IPS-15b (cell line): ENCODE measurements around the gene ZDHHC11B.
"Not testable (repeated sequence)": the region's sequence is repeated elsewhere in the genome, so short reads cannot be mapped to it uniquely, and the experiment has no call there.

ENCODE experiments used
- H3K27me3 ChIP-seq: one replicate; pipeline ENCODE4 v1.6.1; 2013; ENCODE audit warnings: low read length; ENCODE audit not compliant: control insufficient read depth, insufficient read depth
- H3K36me3 ChIP-seq: one replicate; pipeline ENCODE4 v1.6.1; 2013; ENCODE audit warnings: low read length; ENCODE audit not compliant: control insufficient read depth, insufficient read depth
- H3K4me1 ChIP-seq: one replicate; pipeline ENCODE4 v1.6.1; 2013; ENCODE audit warnings: mild to moderate bottlenecking, low read length; ENCODE audit not compliant: control insufficient read depth, insufficient read depth
- H3K4me3 ChIP-seq: one replicate; pipeline ENCODE4 v1.5.1; 2013; ENCODE audit warnings: low read depth, low read length
- H3K9ac ChIP-seq: one replicate; pipeline ENCODE4 v1.6.1; 2013; ENCODE audit warnings: low read depth, mild to moderate bottlenecking, low read length
- H3K9me3 ChIP-seq: one replicate; pipeline ENCODE4 v1.6.1; 2013; ENCODE audit warnings: mild to moderate bottlenecking, low read length; ENCODE audit not compliant: control insufficient read depth, insufficient read depth

Gene ZDHHC11B

DNA sequence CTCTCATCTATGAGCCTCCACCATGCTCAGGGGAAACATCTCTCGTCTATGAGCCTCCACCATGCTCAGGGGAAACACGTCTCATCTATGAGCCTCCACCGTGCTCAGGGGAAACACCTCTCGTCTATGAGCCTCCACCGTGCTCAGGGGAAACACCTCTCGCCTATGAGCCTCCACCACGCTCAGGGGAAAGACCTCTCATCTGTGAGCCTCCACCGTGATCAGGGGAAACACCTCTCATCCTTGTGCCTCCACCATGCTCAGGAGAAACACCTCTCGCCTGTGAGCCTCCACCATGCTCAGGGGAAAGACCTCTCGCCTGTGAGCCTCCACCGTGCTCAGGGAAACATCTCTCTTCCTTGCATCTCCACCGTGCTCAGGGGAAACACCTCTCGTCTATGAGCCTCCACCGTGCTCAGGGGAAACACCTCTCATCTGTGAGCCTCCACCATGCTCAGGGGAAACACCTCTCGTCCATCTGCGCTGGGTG lies 30.3 kb downstream of the ZDHHC11B start:
- not testable (repeated sequence) for H3K4me1 ChIP-seq, H3K27me3 ChIP-seq, H3K9ac ChIP-seq, H3K36me3 ChIP-seq, H3K9me3 ChIP-seq, H3K4me3 ChIP-seq

DNA sequence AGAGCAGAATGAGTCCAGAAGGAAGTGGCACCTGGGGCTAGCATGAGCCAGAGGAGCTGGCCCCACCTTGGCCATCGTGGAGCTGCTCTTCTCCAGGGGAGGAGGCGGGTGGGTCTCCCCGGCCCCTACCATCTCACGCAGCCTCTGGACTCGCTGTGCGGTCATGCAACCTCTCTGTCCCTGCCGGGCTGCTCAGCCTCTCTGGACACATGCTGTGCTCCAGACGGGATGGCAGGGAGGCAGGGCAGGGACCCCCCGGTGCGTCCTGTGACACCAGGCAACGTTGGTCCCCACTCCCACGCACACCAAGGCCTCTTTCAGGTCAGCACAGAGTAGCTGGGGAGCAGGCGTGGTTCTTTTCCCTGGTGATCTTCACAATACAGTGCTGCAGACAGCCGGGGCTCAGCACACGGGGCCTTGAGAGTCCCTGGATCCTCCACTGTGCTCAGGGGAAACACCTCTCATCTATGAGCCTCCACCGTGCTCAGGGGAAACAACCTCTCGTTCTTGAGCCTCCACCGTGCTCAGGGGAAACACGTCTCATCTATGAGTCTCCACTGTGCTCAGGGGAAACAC lies 30.9 kb downstream of the ZDHHC11B start:
- H3K36me3 ChIP-seq, H3K9ac ChIP-seq, H3K27me3 ChIP-seq, H3K9me3 ChIP-seq, H3K4me1 ChIP-seq, H3K4me3 ChIP-seq: not testable (repeated sequence)

DNA sequence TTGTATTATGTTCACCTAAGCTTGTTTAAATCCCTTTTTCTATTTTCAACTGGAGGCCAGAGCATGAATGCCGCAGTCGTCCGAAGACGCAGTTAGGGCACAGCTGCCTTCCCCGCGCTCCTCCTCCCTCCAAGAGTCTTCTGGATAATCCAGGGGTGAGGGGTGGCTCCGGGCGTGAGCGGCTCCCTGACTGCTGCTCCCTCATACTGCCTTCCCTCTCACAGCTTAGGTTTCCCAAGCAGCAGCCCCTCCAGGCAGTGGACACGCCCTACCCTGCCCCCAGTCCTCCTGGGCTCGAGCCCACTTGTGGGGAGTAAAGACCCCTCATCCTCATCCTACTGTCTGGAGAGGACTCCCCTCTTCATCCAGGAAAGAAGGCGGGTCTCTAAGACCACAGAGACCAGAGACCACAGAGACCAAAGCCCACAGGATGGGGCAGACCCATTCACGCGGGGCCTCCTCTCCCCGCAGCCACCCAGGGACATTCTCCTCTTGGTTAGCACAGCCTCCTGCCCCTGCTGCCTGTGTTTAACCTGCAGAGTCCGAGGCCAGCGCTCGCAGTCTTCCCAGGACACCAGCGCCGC lies 31.9 kb downstream of the ZDHHC11B start:
- not testable (repeated sequence) for H3K9ac ChIP-seq, H3K36me3 ChIP-seq

DNA sequence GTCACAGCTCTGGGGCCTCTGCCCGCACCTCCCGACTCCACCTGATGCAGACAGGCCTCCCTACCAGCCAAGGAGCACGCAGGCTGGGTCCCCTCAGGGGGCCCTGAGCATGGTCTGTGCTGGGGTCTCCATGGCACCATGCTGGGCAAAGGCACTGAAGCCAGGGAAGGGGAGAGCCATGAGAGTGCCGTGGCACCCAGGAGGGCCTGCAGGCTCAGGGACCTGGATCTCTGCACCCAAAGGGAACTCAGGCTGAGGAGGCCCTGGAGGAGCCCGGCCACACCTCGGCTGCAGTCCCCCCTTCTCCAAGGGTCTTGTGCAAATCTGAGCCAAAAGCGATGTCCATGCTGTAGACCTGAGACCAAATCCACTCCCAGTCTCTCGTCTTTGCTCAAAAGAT lies 32.5 kb downstream of the ZDHHC11B start:
- H3K4me3 ChIP-seq, H3K9me3 ChIP-seq, H3K9ac ChIP-seq, H3K4me1 ChIP-seq, H3K36me3 ChIP-seq, H3K27me3 ChIP-seq: not testable (repeated sequence)

More for the DNA sequence above, 31.9 kb downstream of the ZDHHC11B start:
- H3K4me3 ChIP-seq, H3K4me1 ChIP-seq, H3K27me3 ChIP-seq, H3K9me3 ChIP-seq: not testable (repeated sequence)

DNA sequence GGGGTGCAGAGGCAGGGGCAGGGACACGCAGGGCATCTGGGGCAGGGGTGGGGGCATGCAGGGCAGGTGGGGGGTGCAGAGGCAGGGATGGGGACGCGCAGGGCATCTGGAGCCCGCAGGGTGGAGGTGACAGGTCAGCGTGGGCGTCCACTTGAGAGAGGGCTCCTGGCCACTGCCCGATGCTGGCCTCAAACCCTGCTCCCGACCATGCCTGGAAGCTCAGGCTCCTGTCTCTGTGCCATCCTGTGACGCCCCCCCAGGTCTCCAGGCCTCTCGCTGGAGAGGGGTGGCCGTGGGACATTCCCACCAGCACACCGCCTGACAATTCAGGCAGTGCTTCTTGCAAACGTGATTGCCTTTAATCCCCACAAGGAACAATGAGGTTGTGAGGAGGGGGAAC lies 33.0 kb downstream of the ZDHHC11B start:
- no peak overlapping the region for H3K9ac ChIP-seq
- no peaks in the 10 kb centered on the region for H3K4me1 ChIP-seq
- H3K9me3 ChIP-seq: no peaks in the 10 kb centered on the region
- H3K36me3 ChIP-seq: no peaks in the 10 kb centered on the region
- no peaks in the 10 kb centered on the region for H3K27me3 ChIP-seq
- no peak overlapping the region for H3K4me3 ChIP-seq

DNA sequence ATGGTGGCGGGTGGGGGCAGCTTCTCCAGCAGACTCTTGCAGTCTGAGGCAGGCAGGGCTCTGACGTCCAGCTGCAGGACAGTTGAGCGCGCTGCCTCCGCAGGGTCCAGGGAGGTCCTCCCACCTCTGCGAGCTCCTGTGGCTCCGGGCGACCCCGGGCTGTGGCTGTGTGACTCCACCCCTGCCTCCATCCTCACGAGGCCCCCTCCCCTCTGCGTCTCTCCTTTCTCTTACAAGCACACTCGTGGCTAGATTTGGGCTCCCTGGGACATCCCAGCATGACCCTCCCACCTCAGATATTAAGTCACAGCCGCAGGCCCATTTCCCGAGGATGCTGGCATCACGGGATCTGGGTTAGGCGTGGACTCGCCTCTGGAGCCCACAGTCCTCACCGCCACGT lies 34.3 kb downstream of the ZDHHC11B start:
- H3K36me3 ChIP-seq, H3K4me1 ChIP-seq, H3K27me3 ChIP-seq, H3K9me3 ChIP-seq, H3K9ac ChIP-seq, H3K4me3 ChIP-seq: not testable (repeated sequence)

DNA sequence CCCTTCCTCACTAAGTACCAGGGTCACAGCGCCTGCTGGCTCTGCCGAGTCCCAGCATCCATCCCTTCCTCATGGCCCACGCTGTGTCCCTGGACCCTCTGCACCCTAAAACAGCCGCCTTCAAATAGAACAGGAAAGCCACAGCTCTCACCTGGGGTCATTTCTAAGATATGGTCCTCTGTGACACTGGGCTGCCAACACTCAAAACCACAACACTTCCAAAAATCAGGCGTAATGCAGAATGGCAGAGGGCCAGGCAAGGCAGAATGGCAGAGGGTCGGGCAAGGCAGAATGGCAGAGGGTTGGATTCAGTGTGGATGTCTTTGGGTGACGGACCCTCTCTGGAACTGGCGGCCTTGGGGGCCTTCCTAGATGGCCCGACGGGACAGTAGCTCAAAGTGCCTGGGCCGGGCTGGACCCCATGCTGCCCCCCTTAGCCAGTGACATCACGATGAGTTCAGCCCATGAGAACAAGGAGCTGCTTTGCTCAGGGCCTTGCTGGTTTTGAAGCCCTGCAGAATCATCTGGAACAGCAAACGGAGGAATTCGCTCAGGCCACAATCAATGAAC lies 35.3 kb downstream of the ZDHHC11B start:
- Histone ChIP-seq H3K36me3 (no peaks in the 10 kb centered on the region), H3K4me3 (no peak overlapping the region), H3K4me1 (no peaks in the 10 kb centered on the region), H3K9me3 (no peaks in the 10 kb centered on the region), H3K9ac (no peak overlapping the region), H3K27me3 (no peaks in the 10 kb centered on the region)

DNA sequence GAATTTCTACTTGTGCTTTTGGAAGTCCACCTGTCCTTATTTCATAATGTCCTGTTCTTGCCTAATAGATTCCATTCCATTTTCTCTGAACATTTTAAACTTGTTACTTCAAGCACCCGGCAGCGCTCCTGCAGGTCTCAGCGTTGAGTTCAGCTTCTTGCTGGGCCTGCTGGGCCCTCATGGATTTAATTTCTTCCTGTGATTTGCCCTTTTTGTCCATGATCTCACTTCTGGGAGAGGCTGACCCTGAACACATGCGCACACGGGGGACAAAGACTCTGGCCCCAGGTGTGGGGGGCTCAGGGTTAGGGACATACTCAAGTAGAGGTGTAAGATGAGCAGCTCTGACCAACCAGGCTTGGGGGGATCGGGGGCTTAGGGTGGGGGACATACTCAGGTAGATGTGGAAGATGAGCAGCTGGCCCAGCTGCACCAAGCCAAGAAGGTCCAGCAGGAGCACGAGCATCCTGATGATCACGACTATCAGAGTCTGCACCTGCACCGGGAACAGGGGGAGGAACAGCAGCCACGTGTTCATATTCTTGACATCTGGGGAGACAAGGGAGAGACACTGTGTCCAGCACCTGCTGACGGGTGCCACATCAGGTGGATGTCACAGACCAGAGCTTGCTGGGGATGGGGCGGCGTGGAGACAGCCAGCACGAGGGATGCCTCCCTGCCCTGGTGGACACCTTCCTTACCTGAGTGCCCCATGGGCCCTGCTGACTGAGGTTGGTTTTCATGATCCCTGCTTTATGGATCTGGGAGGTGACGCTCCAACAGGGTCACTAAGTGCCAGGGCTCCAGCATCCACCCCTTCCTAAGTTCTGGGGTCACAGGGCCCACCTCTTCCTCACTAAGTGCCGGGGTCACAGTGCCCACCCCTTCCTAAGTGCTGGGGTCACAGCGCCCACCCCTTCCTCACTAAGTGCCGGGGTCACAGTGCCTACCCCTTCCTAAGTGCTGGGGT lies 36.2 kb downstream of the ZDHHC11B start:
- H3K9me3 ChIP-seq, H3K9ac ChIP-seq, H3K36me3 ChIP-seq, H3K4me1 ChIP-seq, H3K27me3 ChIP-seq, H3K4me3 ChIP-seq: not testable (repeated sequence)

DNA sequence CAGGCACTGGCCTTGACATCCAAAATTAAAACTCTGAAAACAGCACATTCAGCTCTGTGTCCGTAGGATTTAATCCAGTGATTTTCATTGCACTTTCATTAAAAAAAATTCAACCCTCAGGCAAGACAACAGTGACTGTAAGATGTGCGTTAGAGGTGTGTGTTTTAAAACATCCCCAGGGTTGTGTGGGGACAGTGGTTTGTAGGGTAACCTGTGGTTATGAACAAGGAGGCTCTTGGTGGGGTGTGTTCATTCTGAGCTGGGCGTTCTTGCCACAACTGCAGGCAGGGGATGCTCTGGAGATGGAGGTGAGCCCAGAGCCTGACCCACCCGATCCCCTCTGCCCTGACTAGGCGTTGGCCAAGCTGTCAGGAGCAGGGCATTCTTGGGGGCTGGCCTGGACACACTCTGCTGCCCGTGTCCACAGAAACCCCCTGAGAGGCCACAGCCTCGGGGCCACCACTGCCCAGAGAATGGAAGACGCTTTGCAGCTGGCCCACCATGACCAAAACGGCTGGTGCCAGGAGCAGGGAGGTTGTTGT lies 37.2 kb downstream of the ZDHHC11B start:
- H3K9me3 ChIP-seq, H3K9ac ChIP-seq: not testable (repeated sequence)

DNA sequence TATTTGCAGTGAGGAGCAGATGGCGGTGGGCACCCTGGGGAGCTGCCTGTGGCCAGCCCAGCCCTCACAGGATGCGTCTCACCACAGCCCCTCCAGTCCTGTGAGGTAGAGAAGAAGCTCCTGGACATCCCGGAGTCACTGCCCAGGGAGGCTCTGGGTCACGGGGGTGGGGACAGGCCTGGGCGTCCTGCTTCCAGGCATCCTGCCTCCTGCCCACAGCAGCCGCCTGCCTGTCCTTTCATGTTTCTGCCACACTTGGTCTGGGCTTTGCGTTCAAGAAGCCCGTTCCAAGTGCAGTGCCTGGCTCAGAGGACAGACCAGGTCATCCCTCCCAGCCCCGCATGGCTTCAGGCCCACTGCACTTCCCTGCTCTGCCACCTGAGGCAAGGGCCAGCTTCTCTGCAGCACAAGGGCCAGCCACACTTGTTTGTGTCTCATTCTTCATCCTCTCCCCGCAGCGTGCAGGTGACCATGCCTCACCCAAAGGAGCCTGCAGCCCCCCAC lies 38.2 kb downstream of the ZDHHC11B start:
- no peaks in the 10 kb centered on the region for H3K27me3 ChIP-seq

More for the DNA sequence above, 37.2 kb downstream of the ZDHHC11B start:
- not testable (repeated sequence) for H3K4me3 ChIP-seq, H3K4me1 ChIP-seq, H3K27me3 ChIP-seq, H3K36me3 ChIP-seq

DNA sequence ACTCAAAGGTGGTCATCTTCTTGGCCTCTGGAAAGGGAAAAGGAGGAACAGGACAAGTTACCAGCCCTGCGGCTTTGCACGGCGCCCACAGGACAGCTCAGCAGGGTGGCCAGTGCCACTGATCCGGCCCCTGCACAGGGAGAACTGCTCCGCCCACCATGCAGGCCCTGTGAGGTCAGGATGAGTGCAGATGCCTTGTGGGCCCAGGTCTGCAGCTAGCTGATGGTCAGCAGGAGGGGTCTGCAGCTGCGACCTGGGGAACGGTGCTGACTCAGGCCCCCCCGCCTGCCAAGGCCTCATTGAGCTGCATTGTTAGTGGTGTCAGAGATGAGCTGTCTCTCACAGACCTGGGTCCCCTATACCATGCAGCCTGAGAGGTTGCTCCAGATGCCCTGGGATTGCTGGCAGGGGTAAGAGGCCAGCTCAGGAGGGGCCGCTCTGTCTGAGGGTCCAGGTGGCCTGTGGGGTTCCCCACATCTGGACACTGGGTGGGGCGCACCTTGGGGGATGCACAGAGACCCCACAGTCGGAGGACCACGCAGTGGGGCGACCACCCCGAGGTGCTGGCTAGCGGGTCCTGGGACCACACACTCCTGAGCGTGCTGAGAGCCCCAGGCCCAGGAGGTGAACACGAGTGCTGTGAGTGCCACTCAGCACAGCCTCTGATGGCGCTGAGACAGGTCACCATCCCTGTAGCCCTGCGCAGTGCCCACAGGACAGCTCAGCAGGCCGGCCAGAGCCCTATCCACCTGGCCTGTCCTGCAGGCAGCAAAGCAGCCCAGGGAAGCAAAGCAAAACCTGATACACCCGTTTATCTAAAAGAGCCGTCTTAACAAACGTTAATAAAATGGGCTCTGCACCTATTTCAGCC lies 39.0 kb downstream of the ZDHHC11B start:
- not testable (repeated sequence) for H3K4me1 ChIP-seq, H3K9ac ChIP-seq, H3K36me3 ChIP-seq, H3K27me3 ChIP-seq, H3K9me3 ChIP-seq, H3K4me3 ChIP-seq

More for the DNA sequence above, 38.2 kb downstream of the ZDHHC11B start:
- Histone ChIP-seq H3K9me3 (no peaks in the 10 kb centered on the region), H3K4me3 (no peak overlapping the region), H3K36me3 (no peaks in the 10 kb centered on the region), H3K4me1 (no peaks in the 10 kb centered on the region), H3K9ac (no peak overlapping the region)
